H9 (cell line): ENCODE measurements around the gene GJB5. TPM values are rescaled to one million over a fixed set of nuclear protein-coding genes. Genes with fewer than 3 reads are reported as not detected.
"Not testable (repeated sequence)": the region's sequence is repeated elsewhere in the genome, so short reads cannot be mapped to it uniquely, and the experiment has no call there.

Source experiments
- DNase-seq: peaks from one replicate; pipeline ENCODE4 v3.0.0-alpha.2; 2017
- H2AFZ ChIP-seq: one replicate; pipeline ENCODE4 v1.6.1; 2013; ENCODE audit warnings: mild to moderate bottlenecking, low read length, control low read depth, moderate library complexity
- H2AK5ac ChIP-seq: 2 replicates; pipeline ENCODE4 v1.6.1; 2013; ENCODE audit warnings: low read length, control low read depth, mixed read lengths; ENCODE audit not compliant: insufficient read length
- H2BK120ac ChIP-seq: one replicate; pipeline ENCODE4 v1.6.1; 2013; ENCODE audit warnings: low read depth, mild to moderate bottlenecking, low read length, control low read depth, inconsistent platforms; ENCODE audit not compliant: poor library complexity, severe bottlenecking
- H2BK12ac ChIP-seq: 2 replicates; pipeline ENCODE4 v1.6.1; 2013; ENCODE audit warnings: low read length, control low read depth, mixed read lengths, low read depth; ENCODE audit not compliant: insufficient read length
- H2BK15ac ChIP-seq: 2 replicates; pipeline ENCODE4 v1.6.1; 2013; ENCODE audit warnings: low read depth, low read length, control low read depth
- H2BK20ac ChIP-seq: one replicate; pipeline ENCODE4 v1.6.1; 2013; ENCODE audit warnings: low read depth, mild to moderate bottlenecking, low read length, control low read depth, inconsistent platforms; ENCODE audit not compliant: poor library complexity, severe bottlenecking
- H2BK5ac ChIP-seq: 2 replicates; pipeline ENCODE4 v1.6.1; 2013; ENCODE audit warnings: low read length, control low read depth, mixed read lengths; ENCODE audit not compliant: insufficient read length
- H3K14ac ChIP-seq: 2 replicates; pipeline ENCODE4 v1.6.1; 2013; ENCODE audit warnings: low read length, control low read depth; ENCODE audit not compliant: insufficient read depth
- H3K18ac ChIP-seq: 2 replicates; pipeline ENCODE4 v1.6.1; 2013; ENCODE audit warnings: low read depth, mild to moderate bottlenecking, mixed read lengths, low read length, control low read depth; ENCODE audit not compliant: insufficient read length
- H3K23ac ChIP-seq: 2 replicates; pipeline ENCODE4 v1.6.1; 2013; ENCODE audit warnings: low read length, control low read depth, mixed read lengths, low read depth; ENCODE audit not compliant: insufficient read length
- H3K23me2 ChIP-seq: 2 replicates; pipeline ENCODE4 v1.6.1; 2013; ENCODE audit warnings: low read depth, mild to moderate bottlenecking, mixed read lengths, low read length, control low read depth; ENCODE audit not compliant: insufficient read length, poor library complexity, severe bottlenecking
- H3K27ac ChIP-seq: 2 replicates; pipeline ENCODE4 v1.5.1; 2013; ENCODE audit warnings: low read length, control low read depth, mixed read lengths, low read depth; ENCODE audit not compliant: insufficient read length
- H3K27me3 ChIP-seq: 2 replicates; pipeline ENCODE4 v1.6.1; 2013; ENCODE audit warnings: low read length, control low read depth, inconsistent platforms; ENCODE audit not compliant: insufficient read depth
- H3K4ac ChIP-seq: 2 replicates; pipeline ENCODE4 v1.6.1; 2013; ENCODE audit warnings: low read depth, mild to moderate bottlenecking, control low read depth, inconsistent platforms, low read length, moderate library complexity
- H3K4me1 ChIP-seq: 2 replicates; pipeline ENCODE4 v1.6.1; 2013; ENCODE audit warnings: low read length, control low read depth, inconsistent platforms; ENCODE audit not compliant: insufficient read depth
- H3K4me2 ChIP-seq: 2 replicates; pipeline ENCODE4 v1.6.1; 2013; ENCODE audit warnings: low read length, control low read depth, mixed read lengths; ENCODE audit not compliant: insufficient read length, insufficient read depth
- H3K56ac ChIP-seq: 2 replicates; pipeline ENCODE4 v1.6.1; 2013; ENCODE audit warnings: low read depth, mild to moderate bottlenecking, mixed read lengths, low read length, control low read depth; ENCODE audit not compliant: insufficient read length
- H3K79me1 ChIP-seq: 2 replicates; pipeline ENCODE4 v1.6.1; 2013; ENCODE audit warnings: low read depth, mild to moderate bottlenecking, moderate library complexity, low read length, control low read depth, inconsistent platforms; ENCODE audit not compliant: insufficient read depth, poor library complexity, severe bottlenecking
- H3K79me2 ChIP-seq: 2 replicates; pipeline ENCODE4 v1.6.1; 2013; ENCODE audit warnings: low read length, control low read depth, inconsistent platforms; ENCODE audit not compliant: insufficient read depth
- H3K9ac ChIP-seq: 2 replicates; pipeline ENCODE4 v1.6.1; 2013; ENCODE audit warnings: low read length, control low read depth, mixed read lengths; ENCODE audit not compliant: insufficient read length; ENCODE audit errors: extremely low read depth
- H3K9me3 ChIP-seq: one replicate; pipeline ENCODE4 v1.6.1; 2013; ENCODE audit warnings: low read depth, low read length, inconsistent platforms; ENCODE audit not compliant: control insufficient read depth
- H3T11ph ChIP-seq: one replicate; pipeline ENCODE4 v1.6.1; 2013; ENCODE audit warnings: mild to moderate bottlenecking, low read length, control low read depth, inconsistent platforms
- H4K20me1 ChIP-seq: one replicate; pipeline ENCODE4 v1.6.1; 2013; ENCODE audit not compliant: control insufficient read depth, insufficient read length, insufficient read depth
- H4K5ac ChIP-seq: 2 replicates; pipeline ENCODE4 v1.6.1; 2013; ENCODE audit warnings: low read depth, mild to moderate bottlenecking, mixed read lengths, low read length, control low read depth; ENCODE audit not compliant: insufficient read length
- H4K8ac ChIP-seq: replicated peaks from 2 replicates; pipeline ENCODE4 v1.6.1; 2013; ENCODE audit warnings: low read length, control low read depth, mixed read lengths, low read depth; ENCODE audit not compliant: insufficient read length
- H4K91ac ChIP-seq: 2 replicates; pipeline ENCODE4 v1.6.1; 2013; ENCODE audit warnings: low read depth, mild to moderate bottlenecking, moderate library complexity, mixed read lengths, low read length, control low read depth; ENCODE audit not compliant: insufficient read length
- H3K27ac Mint-ChIP-seq, 3 experiments: 2 replicates in 2 of 3; 3 replicates in 1 of 3; pipeline ENCODE4 v1.8.0; 2020 to 2021; ENCODE audit warnings: mixed read lengths in 3 of 3, mild to moderate bottlenecking in 1 of 3, moderate library complexity in 1 of 3
- H3K27me3 Mint-ChIP-seq: 2 replicates; pipeline ENCODE4 v1.8.0; 2021; ENCODE audit warnings: low read depth, mild to moderate bottlenecking, moderate library complexity, mixed read lengths
- H3K36me3 Mint-ChIP-seq, 3 experiments: 2 replicates in 2 of 3; 3 replicates in 1 of 3; pipeline ENCODE4 v1.8.0; 2020 to 2021; ENCODE audit warnings: low read depth in 3 of 3, mixed read lengths in 3 of 3; ENCODE audit not compliant: insufficient read depth in 1 of 3
- H3K4me1 Mint-ChIP-seq, 2 experiments: 2 replicates each; pipeline ENCODE4 v1.8.0; 2020; ENCODE audit warnings: mixed read lengths in 2 of 2
- H3K4me3 Mint-ChIP-seq, 2 experiments: 2 replicates in 1 of 2; 3 replicates in 1 of 2; pipeline ENCODE4 v1.8.0; 2020 to 2021; ENCODE audit warnings: mild to moderate bottlenecking in 2 of 2, mixed read lengths in 2 of 2, moderate library complexity in 1 of 2
- H3K9me3 Mint-ChIP-seq, 2 experiments: 2 replicates in 1 of 2; 3 replicates in 1 of 2; pipeline ENCODE4 v1.8.0; 2020; ENCODE audit warnings: mild to moderate bottlenecking in 2 of 2, mixed read lengths in 2 of 2, moderate library complexity in 1 of 2
- WGBS: extraction: QIAGEN DNeasy Blood & Tissue Kit; methylation state at CpG from one replicate; pipeline ENCODE4 v1.1.7; 2013; ENCODE audit warnings: missing lambda C conversion rate, low lambda C conversion rate, mixed read lengths; ENCODE audit not compliant: insufficient read length; ENCODE audit errors: extremely low coverage; 5-methylcytosine and 5-hydroxymethylcytosine counted together
- total RNA-seq: library from RNA; stranded (reverse); gene quantifications from 2 replicates; pipeline ENCODE4 v1.2.1, GENCODE V29; 2021
- TF ChIP-seq, protein P1 (sequence below): fragments of 200-600 bp; sonication (generic); conservative IDR thresholded peaks from 3 replicates; pipeline ENCODE4 v1.8.0; 2021; ENCODE audit warnings: antibody characterized with exemption, mild to moderate bottlenecking

Gene GJB5
- total RNA-seq, 1 experiment from 2014 or later: 0.22 TPM

DNA sequence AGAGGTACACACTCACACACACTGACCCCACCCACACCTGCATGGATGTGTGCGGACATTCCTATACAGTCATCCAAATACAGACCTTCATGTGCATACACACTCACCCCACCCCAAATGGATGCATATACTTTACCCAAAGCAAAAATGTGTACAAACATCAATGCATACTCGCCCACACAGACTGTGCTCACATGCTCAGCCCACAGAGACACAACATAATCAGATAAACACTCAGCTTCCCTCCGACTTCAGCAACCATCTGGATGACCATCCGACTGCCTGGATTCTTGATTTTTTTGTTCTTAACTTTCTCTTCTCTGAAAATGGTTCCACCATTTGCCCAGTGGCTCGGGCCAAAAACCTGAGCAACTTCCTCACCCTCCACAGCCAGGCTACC is 24.4 kb upstream of the GJB5 start:
- Mint-ChIP-seq H3K4me1 (no peaks in the 10 kb centered on the region), H3K27me3 (peaks cover 21% of the 10 kb centered on the region), H3K9me3 (no peaks in the 10 kb centered on the region), H3K4me3 (no peak overlapping the region), H3K36me3 (no peaks in the 10 kb centered on the region), H3K27ac (no peak overlapping the region; a peak in 1 of 7 replicates)
- no peaks in the 10 kb centered on the region for H4K20me1 ChIP-seq
- no peak overlapping the region for H2AK5ac ChIP-seq
- H3K18ac ChIP-seq: no peak overlapping the region
- no CpG with 5 or more reads among the region's 5 CpGs for WGBS
- TF ChIP-seq, protein P1, sequence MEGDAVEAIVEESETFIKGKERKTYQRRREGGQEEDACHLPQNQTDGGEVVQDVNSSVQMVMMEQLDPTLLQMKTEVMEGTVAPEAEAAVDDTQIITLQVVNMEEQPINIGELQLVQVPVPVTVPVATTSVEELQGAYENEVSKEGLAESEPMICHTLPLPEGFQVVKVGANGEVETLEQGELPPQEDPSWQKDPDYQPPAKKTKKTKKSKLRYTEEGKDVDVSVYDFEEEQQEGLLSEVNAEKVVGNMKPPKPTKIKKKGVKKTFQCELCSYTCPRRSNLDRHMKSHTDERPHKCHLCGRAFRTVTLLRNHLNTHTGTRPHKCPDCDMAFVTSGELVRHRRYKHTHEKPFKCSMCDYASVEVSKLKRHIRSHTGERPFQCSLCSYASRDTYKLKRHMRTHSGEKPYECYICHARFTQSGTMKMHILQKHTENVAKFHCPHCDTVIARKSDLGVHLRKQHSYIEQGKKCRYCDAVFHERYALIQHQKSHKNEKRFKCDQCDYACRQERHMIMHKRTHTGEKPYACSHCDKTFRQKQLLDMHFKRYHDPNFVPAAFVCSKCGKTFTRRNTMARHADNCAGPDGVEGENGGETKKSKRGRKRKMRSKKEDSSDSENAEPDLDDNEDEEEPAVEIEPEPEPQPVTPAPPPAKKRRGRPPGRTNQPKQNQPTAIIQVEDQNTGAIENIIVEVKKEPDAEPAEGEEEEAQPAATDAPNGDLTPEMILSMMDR: no peak
- H2BK15ac ChIP-seq: no peak overlapping the region
- H3K14ac ChIP-seq: no peak overlapping the region
- H3K4me2 ChIP-seq: no peak overlapping the region
- no peak overlapping the region for H2BK120ac ChIP-seq
- H3K56ac ChIP-seq: no peak overlapping the region
- no peak overlapping the region for H2AFZ ChIP-seq
- no peak overlapping the region for H4K5ac ChIP-seq
- no peaks in the 10 kb centered on the region for H3K4me1 ChIP-seq
- no peak overlapping the region for H2BK5ac ChIP-seq
- no peak overlapping the region for H3T11ph ChIP-seq
- H4K91ac ChIP-seq: no peak overlapping the region
- H3K4ac ChIP-seq: no peak overlapping the region
- no peak overlapping the region for H4K8ac ChIP-seq
- H2BK12ac ChIP-seq: no peak overlapping the region
- H3K27me3 ChIP-seq: no peaks in the 10 kb centered on the region
- H3K79me1 ChIP-seq: no peaks in the 10 kb centered on the region
- no peak for DNase-seq
- H2BK20ac ChIP-seq: no peak overlapping the region
- H3K27ac ChIP-seq: no peak overlapping the region
- no peaks in the 10 kb centered on the region for H3K9me3 ChIP-seq
- H3K79me2 ChIP-seq: no peaks in the 10 kb centered on the region
- H3K23ac ChIP-seq: no peak overlapping the region
- H3K23me2 ChIP-seq: no peaks in the 10 kb centered on the region
- no peak overlapping the region for H3K9ac ChIP-seq

DNA sequence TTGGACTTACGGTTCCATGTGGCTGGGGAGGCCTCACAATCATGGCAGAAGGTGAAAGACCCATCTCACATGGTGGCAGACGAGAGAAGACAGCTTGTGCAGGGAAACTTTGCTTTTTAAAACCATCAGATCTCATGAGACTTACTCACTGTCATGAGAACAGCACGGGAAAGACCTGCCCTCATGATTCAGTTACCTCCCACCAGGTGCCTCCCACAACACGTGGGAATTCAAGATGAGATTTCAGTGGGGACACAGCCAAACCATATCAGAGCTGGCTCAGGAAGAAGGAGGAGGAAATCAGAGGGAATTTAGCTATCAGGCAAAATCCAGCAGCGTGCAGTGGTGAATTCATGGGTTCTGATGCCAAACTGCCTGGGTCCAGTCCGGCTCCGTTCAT is 22.0 kb upstream of the GJB5 start:
- not testable (repeated sequence) for H3K79me2 ChIP-seq, H4K91ac ChIP-seq

More for the DNA sequence above, 22.0 kb upstream of the GJB5 start:
- not testable (repeated sequence) for H3K27ac ChIP-seq, H2BK120ac ChIP-seq, H2AFZ ChIP-seq, H3K56ac ChIP-seq, H3K9me3 ChIP-seq, H3K23me2 ChIP-seq, H3K4me3 Mint-ChIP-seq, H4K20me1 ChIP-seq, H2BK12ac ChIP-seq, H4K5ac ChIP-seq, H3K9me3 Mint-ChIP-seq, H2AK5ac ChIP-seq, H2BK15ac ChIP-seq, H3K27me3 ChIP-seq, H3K9ac ChIP-seq, H3K4ac ChIP-seq, H3K23ac ChIP-seq, DNase-seq, H3K36me3 Mint-ChIP-seq, H3K4me2 ChIP-seq, H3K4me1 Mint-ChIP-seq, H3K4me1 ChIP-seq, H4K8ac ChIP-seq, H3K14ac ChIP-seq, H3K18ac ChIP-seq, H3K79me1 ChIP-seq, H3T11ph ChIP-seq, H2BK5ac ChIP-seq, H2BK20ac ChIP-seq
- Mint-ChIP-seq H3K27me3 (peaks cover 16% of the 10 kb centered on the region), H3K27ac (peak overlapping the region in 1 of 3 experiments; percentile 2; a peak in 1 of 7 replicates)
- no CpG with 5 or more reads among the region's 7 CpGs for WGBS
